ENCODE data around the gene PAK6.

Gene PAK6

DNA sequence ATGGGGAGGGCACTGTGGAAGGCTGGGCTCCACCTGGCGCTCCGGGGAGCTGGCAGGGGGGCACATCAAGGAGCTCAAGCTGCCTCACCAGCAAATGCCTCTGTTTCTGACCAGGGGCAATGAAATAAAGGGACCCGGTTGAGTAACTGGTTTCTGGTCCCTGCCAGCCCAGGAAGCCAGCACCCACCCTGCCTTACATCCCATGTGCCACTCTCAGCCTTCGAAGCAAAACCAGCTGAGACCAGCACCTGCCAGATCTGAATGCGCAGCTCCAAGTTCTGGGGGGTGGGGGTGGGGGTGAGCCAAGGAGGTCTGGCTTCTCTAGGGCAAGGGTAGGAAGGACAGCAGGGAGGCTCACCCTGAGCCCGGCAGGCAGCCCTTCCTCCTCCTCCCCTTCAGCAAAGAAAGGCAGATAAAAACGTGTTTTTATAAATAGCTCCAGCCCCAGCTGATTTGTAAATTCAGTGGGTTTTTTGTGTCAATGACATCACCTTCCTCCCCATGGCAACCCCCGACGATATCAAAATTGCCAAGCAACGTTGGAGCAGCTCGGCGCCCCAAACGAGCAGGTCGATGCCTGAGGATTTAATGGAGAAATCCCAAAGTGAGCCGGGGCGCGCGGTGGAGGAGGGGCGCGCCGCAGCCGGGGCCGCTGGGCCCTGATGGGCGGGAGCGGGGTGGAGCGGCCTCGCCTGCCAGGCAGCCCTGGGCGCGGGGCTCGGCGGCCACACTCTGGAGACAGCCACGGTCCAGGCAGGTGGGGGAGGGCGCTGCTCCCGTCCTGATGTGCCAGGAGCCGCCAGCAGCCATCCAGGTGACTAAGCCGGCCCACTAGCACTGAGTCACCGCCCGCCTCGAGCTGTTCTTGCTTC, at the start of gene PAK6:
TSS of gene PAK6 (plus strand) at position 532 of the 872 bp plus-strand sequence. CDS start 25,723 bp downstream, outside the sequence.
- DNase-seq (ENCODE audit: low spot score): peak; percentile 85

- DNase-seq (ENCODE audit: low spot score): peak; percentile 90
Measured at GRCh38 chr15:40190591-40190990, 48.3 kb upstream of the PAK6 start.

DNA sequence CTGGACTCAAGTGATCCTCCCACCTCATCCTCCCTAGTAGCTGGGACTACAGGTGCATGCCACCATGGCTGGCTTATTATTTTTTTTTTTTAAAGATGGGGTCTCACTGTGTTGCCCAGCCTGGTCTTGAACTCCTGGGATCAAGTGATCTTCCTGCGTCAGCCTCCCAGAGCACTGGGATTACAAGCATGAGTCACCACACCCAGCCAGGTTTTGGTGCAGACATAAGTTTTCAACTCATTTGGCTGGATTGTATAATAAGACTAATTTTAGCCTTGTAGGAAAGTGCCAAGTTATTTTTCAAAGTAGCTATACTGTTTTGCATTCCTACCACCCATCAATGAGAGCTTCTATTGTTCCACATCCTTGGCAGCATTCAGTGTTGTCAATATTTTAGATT, 45.9 kb upstream of the PAK6 start:
- DNase-seq (ENCODE audit: low spot score): no peak

- DNase-seq (ENCODE audit: low spot score): no peak
Measured at GRCh38 chr15:40197434-40197833, 41.4 kb upstream of the PAK6 start.

GRCh38 chr15:40198355-40199085, 40.3 kb upstream of the PAK6 start:
- no peak for DNase-seq (ENCODE audit: low spot score)

- no peak for DNase-seq (ENCODE audit: low spot score)
Measured at GRCh38 chr15:40204100-40204499, 34.8 kb upstream of the PAK6 start.

- DNase-seq (ENCODE audit: low spot score): peak; percentile 82
Measured at GRCh38 chr15:40217166-40217824, 21.6 kb upstream of the PAK6 start.

- DNase-seq (ENCODE audit: low spot score): no peak
Measured at GRCh38 chr15:40219801-40220200, 19.1 kb upstream of the PAK6 start.

- no peak for DNase-seq (ENCODE audit: low spot score)
Measured at GRCh38 chr15:40222131-40222530, 16.7 kb upstream of the PAK6 start.

- no peak for DNase-seq (ENCODE audit: low spot score)
Measured at GRCh38 chr15:40226736-40227135, 12.1 kb upstream of the PAK6 start.

DNA sequence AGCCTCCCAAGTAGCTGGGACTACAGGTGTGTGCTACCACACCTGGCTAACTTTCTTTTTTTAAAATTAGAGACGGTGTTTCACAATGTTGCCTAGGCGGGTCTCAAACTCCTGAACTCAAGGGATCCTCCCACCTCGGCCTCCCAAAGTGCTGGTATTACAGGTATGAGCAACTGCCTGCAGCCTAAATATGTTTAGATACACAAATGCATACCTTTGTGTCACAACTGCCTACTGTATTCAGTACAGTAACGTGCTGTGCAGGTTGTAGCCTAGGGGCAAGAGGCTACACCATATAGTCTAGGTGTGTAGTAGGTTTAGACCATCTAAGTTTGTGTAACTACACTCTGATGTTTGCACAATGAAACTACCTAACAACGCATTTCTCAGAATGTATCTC, 9.5 kb upstream of the PAK6 start:
- DNase-seq (ENCODE audit: low spot score): no peak

GRCh38 chr15:40229956-40230355, 8.9 kb upstream of the PAK6 start:
- no peak for DNase-seq (ENCODE audit: low spot score)

DNA sequence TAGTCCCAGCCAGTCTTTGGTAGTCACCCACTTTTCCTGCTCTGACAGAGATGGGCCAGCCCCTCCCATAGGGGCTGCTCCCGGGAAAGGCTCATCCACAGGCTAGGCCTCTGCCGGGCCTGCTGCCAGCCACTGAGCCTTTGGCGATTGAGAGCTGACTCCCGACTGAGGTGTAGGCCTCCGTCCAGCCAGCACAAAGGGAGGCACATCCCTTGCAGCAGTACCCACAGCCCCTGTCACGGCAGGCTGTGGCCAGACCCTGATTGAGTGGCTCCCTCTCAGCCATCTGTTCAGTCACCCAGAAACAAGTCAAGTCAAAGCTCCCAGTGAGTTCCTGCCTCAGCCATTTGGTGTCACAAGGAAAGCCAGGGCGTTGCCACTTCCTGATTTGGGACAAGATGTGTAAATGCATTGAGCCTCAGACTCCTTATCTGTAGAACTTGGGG, 6.2 kb upstream of the PAK6 start:
- DNase-seq (ENCODE audit: low spot score): no peak

- no peak for DNase-seq (ENCODE audit: low spot score)
Measured at GRCh38 chr15:40233727-40234577, 4.9 kb upstream of the PAK6 start.

DNA sequence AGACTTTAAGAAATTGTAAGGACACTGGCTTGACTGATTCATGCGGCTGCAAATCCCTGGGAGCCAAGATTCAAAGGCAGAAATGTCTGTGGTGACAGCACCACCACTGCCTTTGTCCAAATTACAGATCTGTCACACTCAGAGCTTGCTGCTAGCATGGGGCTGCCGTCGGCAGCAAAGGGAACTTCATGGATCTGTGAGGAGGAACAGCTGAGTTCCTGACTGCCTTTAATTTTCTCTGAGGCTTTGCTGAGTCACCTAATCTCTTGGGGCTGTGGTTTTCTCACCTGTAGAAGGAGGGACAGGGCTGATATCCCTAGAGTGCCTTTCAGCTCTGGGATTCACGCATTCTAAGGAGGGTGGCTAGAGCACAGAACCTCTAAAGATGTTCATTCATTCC, 4.1 kb upstream of the PAK6 start:
- no peak for DNase-seq (ENCODE audit: low spot score)

GRCh38 chr15:40235201-40235885, 3.5 kb upstream of the PAK6 start:
- no peak for DNase-seq (ENCODE audit: low spot score)

DNA sequence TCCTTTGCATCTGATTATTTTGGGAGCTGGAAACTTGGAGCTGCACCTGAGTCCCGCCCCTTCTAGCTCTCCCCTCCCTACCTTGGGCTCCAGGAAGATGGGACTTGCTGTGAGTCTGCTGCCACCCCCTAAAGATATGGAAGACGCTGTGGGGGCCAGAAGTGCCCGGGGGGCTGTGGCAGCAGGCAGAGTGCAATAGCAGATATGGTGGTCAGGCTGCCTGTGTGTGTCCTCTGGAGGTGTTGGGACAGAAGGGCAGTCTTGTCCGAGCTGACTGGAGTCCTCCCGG, 485 bp downstream of the PAK6 start:
- no peak for DNase-seq (ENCODE audit: low spot score)

GRCh38 chr15:40239693-40240618, 1.1 kb downstream of the PAK6 start:
- DNase-seq (ENCODE audit: low spot score): no peak

DNA sequence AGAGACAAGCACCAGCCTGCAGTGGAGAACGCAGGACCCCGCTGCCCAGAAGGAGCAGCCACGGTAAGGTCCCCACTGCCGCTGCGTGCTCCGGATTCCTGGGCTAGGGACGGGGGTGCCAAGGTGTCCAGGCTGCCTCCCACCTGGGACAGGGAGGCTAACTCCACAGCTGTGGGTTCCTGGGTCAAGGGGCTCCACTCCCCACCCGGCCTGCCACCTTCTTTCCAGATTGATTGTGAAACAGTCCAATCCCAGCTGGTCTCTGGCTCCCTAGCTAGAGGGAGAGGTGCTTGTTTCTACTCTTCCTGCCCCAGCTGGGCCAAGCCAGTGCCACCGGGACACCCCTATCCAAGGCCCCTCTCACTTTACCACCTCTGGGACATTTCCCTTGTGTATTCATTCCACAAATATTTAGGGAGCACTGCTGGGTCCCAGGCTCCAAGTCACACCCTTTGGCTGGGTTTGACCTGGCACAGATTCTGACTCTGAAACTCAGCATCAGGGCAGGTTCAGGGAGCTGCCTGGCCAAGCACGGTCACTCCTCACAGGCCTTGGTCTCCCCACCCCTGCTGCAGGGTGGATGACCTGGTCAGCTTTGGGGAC, 1.9 kb downstream of the PAK6 start:
- no peak for DNase-seq (ENCODE audit: low spot score)

Data from RKO (cell line).